ENCODE measurements around the gene FOXR1. TPM values are rescaled to one million over a fixed set of nuclear protein-coding genes. Genes with fewer than 3 reads are reported as not detected.

The FOXR1 gene
- total and polyA plus RNA-seq, 2 of the 8 experiments (the other 6 are each of a cell fraction or from before 2014, with no cell fraction given): not detected

- ChIA-PET CTCF (ENCODE audit: partially characterized antibody) (interaction anchor here (0.8 to 2.9 kb wide), 9 partner anchors 10 to 282 kb away, joined by 3 to 28 read pairs (median 4); no protein-coding TSS in a partner anchor), POLR2A (ENCODE audit: partially characterized antibody) (interaction anchor here (0.6 to 2.1 kb wide), 9 partner anchors 11 to 198 kb away, joined by 3 to 12 read pairs (median 4); partner anchors contain the start of gene DDX6)
Observed at GRCh38 chr11:118939953-118940598, 31.5 kb upstream of the FOXR1 start.

More at GRCh38 chr11:118939953-118940598, 31.5 kb upstream of the FOXR1 start:
- peak overlapping the region; percentile 13 for H4K5ac ChIP-seq (ENCODE audit: insufficient read length, low read depth, low read length)
- no peak for TF ChIP-seq BRCA1 (IDR thresholded peaks at IDR 0.05; ENCODE audit: low read depth, low read length)
- peak; percentile 75 for TF ChIP-seq MAX (IDR thresholded peaks at IDR 0.05)
- peak; percentile 64; the same call in 1 of the 2 replicates for TF ChIP-seq E2F6 (IDR thresholded peaks at IDR 0.05)
- H3K14ac ChIP-seq (ENCODE audit: insufficient read length): no peak overlapping the region
- H3K4me3 ChIP-seq (ENCODE audit: extremely low read depth in 1 of 4, insufficient read depth in 2 of 4, low read depth in 3 of 4, low read length in 4 of 4): no peak overlapping the region
- H3K9me3 ChIP-seq (ENCODE audit: insufficient read depth in 2 of 2, low read depth in 1 of 2, low read length in 1 of 2): no peaks in the 10 kb centered on the region
- peak overlapping the region; percentile 83 for H2AFZ ChIP-seq (ENCODE audit: low read length)
- peak overlapping the region; percentile 86 for H4K8ac ChIP-seq (ENCODE audit: extremely low read depth, insufficient read depth, low read length)
- 57% methylated on average over 11 of the region's 13 CpGs; no CpG with 5 or more reads in 1 of the 2 experiments for WGBS, 2 experiments (ENCODE audit: extremely low coverage in 1 of 2, insufficient coverage in 1 of 2, insufficient read length in 1 of 2, insufficient replicate concordance in 2 of 2, low coverage in 1 of 2, low lambda C conversion rate in 2 of 2, missing lambda C conversion rate in 1 of 2)
- H3K4ac ChIP-seq (replicated peaks; ENCODE audit: insufficient read length, low read depth, low read length): no peak overlapping the region
- peak overlapping the region; percentile 90; the same call in 1 of the 2 replicates for H2BK20ac ChIP-seq (ENCODE audit: low read length)
- H3K56ac ChIP-seq (replicated peaks; ENCODE audit: insufficient read length, low read depth, low read length): no peak overlapping the region
- no peak overlapping the region for H3K23ac ChIP-seq (ENCODE audit: insufficient read length)
- peaks cover 7 to 17% (median 12%) of the 10 kb centered on the region in 4 experiments for H3K4me1 ChIP-seq (replicated peaks in 1 of 4; ENCODE audit: control insufficient read depth in 3 of 4, insufficient read depth in 4 of 4, low read length in 3 of 4)
- H2BK15ac ChIP-seq (ENCODE audit: low read length): peak overlapping the region; percentile 46; the same call in 1 of the 2 replicates
- peak overlapping the region; percentile 69 for H4K91ac ChIP-seq (replicated peaks; ENCODE audit: insufficient read length, low read length)
- H2BK120ac ChIP-seq (replicated peaks; ENCODE audit: low read depth, low read length): peak overlapping the region; percentile 65
- no peaks in the 10 kb centered on the region for H4K20me1 ChIP-seq (replicated peaks in 1 of 2; ENCODE audit: control insufficient read depth in 1 of 2, insufficient read depth in 2 of 2, low read length in 2 of 2)
- peak overlapping the region; percentile 84 for H3K18ac ChIP-seq (ENCODE audit: extremely low read depth, low read length)
- H3K27ac ChIP-seq (ENCODE audit: low read depth, low read length): no peak overlapping the region
- no peaks in the 10 kb centered on the region for H3K23me2 ChIP-seq (ENCODE audit: low read depth, low read length)
- no peaks in the 10 kb centered on the region for H3K79me2 ChIP-seq (ENCODE audit: control insufficient read depth in 1 of 2, insufficient read depth in 2 of 2, low read length in 2 of 2)
- H2AK5ac ChIP-seq (ENCODE audit: low read depth, low read length): peak overlapping the region; percentile 25; the same call in 1 of the 2 replicates
- no peak for DNase-seq (ENCODE audit: low read depth in 1 of 2, low spot score in 2 of 2)
- no peaks in the 10 kb centered on the region for H3K36me3 ChIP-seq (ENCODE audit: control insufficient read depth in 2 of 4, insufficient read depth in 4 of 4, low read length in 3 of 4)
- peak overlapping the region; percentile 18; the same call in 1 of the 2 replicates for H2BK5ac ChIP-seq (ENCODE audit: low read depth, low read length)
- peak overlapping the region; percentile 80; the same call in 1 of the 2 replicates for H2BK12ac ChIP-seq (ENCODE audit: low read depth, low read length)
- 0 out of 7 replicates have a peak, but pooled peaks cover 0 to 4% (median 1%) of the 10 kb centered on the region in 4 experiments for H3K27me3 ChIP-seq (replicated peaks in 1 of 4; ENCODE audit: control insufficient read depth in 3 of 4, extremely low read depth in 1 of 4, insufficient read depth in 3 of 4, low read length in 3 of 4)
- H3K79me1 ChIP-seq (ENCODE audit: low read depth, low read length): no peaks in the 10 kb centered on the region
- H3K4me2 ChIP-seq (ENCODE audit: insufficient read depth in 1 of 2, low read depth in 2 of 2, low read length in 2 of 2): peak overlapping the region in 1 of 2 experiments; percentile 0; a peak in 1 of 4 replicates
- no peak for FAIRE-seq
- no peak overlapping the region for H3K9ac ChIP-seq (replicated peaks in 1 of 4; ENCODE audit: extremely low read depth in 1 of 4, low read depth in 3 of 4, low read length in 3 of 4)

Measured in H1 (cell line).